OCI-LY3 (cell line): ENCODE measurements around the gene MAN2A1.

Experiments used
- H2AFZ ChIP-seq: fragments of 200-600, 300-600 bp; shearing (Covaris generic); 2 replicates; pipeline ENCODE4 v1.6.0; 2014; ENCODE audit warnings: antibody characterized with exemption, low read depth, low read length
- H3K27ac ChIP-seq: fragments of 200-600, 300-600 bp; sonication (generic); 2 replicates; pipeline ENCODE4 v1.5.1; 2014; ENCODE audit warnings: mild to moderate bottlenecking, low read length, moderate library complexity, mixed read lengths
- H3K27me3 ChIP-seq: fragments of 200-600, 300-600 bp; sonication (generic); 2 replicates; pipeline ENCODE4 v1.6.1; 2014; ENCODE audit warnings: low read depth, low read length, mixed read lengths
- H3K36me3 ChIP-seq: fragments of 200-600, 300-600 bp; sonication (generic); replicated peaks from 2 replicates; pipeline ENCODE3; 2014; ENCODE audit warnings: low read depth, low read length, mixed read lengths
- H3K4me1 ChIP-seq: fragments of 300-600, 200-600 bp; sonication (generic); 2 replicates; pipeline ENCODE4 v1.6.1; 2014; ENCODE audit warnings: low read length, mixed read lengths
- H3K4me2 ChIP-seq: fragments of 200-600, 300-600 bp; sonication (generic); 2 replicates; pipeline ENCODE4 v1.6.1; 2014; ENCODE audit warnings: low read length, mixed read lengths
- H3K4me3 ChIP-seq: fragments of 300-600, 200-600 bp; sonication (generic); 2 replicates; pipeline ENCODE4 v1.5.1; 2014; ENCODE audit warnings: antibody characterized with exemption, mild to moderate bottlenecking, low read length, moderate library complexity
- H3K79me2 ChIP-seq: fragments of 300-600, 200-600 bp; shearing (Covaris generic); 2 replicates; pipeline ENCODE4 v1.6.1; 2014; ENCODE audit warnings: mild to moderate bottlenecking, low read length, mixed read lengths
- H3K9ac ChIP-seq: fragments of 300-600, 200-600 bp; shearing (Covaris generic); 2 replicates; pipeline ENCODE4 v1.6.0; 2014; ENCODE audit warnings: mild to moderate bottlenecking, low read length, moderate library complexity
- H3K9me3 ChIP-seq: fragments of 200-600, 300-600 bp; shearing (Covaris generic); 2 replicates; pipeline ENCODE4 v1.6.1; 2014; ENCODE audit warnings: low read length, mixed read lengths; ENCODE audit not compliant: insufficient read depth
- H4K20me1 ChIP-seq: fragments of 200-600, 300-600 bp; sonication (generic); 2 replicates; pipeline ENCODE4 v1.6.1; 2016; ENCODE audit warnings: low read length, mixed read lengths; ENCODE audit not compliant: insufficient read depth
- EZH2phosphoT487 ChIP-seq: fragments of 200-600 bp; shearing (Covaris generic); IDR thresholded peaks from 2 replicates; pipeline ENCODE4 v1.6.1; 2018; ENCODE audit warnings: antibody characterized with exemption, mixed run types, low read depth
- TF ChIP-seq, protein P1 (sequence below): fragments of 200-600, 300-600 bp; sonication (generic); IDR thresholded peaks from 2 replicates; pipeline ENCODE4 v1.5.1; 2014; ENCODE audit warnings: antibody characterized with exemption, low read length, low read depth

Gene MAN2A1

DNA sequence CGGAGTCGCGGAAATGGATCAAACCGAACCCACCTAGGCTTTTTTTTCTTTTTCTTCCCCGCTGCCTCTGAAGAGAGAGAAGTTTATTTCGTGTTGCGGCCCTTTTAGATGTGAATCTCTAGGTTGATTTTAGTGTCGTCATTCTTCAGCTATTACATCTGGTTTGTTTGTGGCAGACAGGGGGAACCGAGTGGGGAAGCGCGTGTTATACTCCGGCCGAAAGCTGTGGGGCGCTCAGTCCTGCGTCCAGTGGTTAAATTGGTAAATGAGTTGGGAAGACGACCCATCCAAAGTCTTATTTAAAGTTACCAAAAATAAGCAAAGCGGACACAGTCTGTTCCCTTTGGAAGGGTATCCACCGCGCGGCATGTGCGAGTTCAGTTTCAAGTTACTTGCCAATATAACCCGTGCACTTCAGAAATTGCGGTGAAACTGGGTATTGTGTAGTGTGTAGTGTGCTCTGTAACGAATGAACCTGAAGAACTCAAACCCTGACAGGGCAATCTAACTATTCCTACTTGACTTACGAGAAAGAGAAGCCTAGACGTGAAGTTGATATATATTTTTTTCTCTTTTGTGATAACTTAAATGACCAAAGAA is 1.3 kb downstream of the MAN2A1 start:
- Histone ChIP-seq H3K4me2 (peak overlapping the region; percentile 90), H4K20me1 (peaks cover 4% of the 10 kb centered on the region; the same call in 1 of the 2 replicates), H3K9me3 (peaks cover 9% of the 10 kb centered on the region; the same call in 1 of the 2 replicates), H2AFZ (peak overlapping the region; percentile 65; the same call in 1 of the 2 replicates), H3K79me2 (peaks cover 57% of the 10 kb centered on the region), H3K9ac (peak overlapping the region; percentile 95), H3K4me1 (peaks cover 38% of the 10 kb centered on the region), H3K4me3 (peak overlapping the region; percentile 99), H3K36me3 (no peaks in the 10 kb centered on the region), H3K27ac (peak overlapping the region; percentile 100), H3K27me3 (no peaks in the 10 kb centered on the region)
- no peak for TF ChIP-seq EZH2phosphoT487
- TF ChIP-seq, protein P1, sequence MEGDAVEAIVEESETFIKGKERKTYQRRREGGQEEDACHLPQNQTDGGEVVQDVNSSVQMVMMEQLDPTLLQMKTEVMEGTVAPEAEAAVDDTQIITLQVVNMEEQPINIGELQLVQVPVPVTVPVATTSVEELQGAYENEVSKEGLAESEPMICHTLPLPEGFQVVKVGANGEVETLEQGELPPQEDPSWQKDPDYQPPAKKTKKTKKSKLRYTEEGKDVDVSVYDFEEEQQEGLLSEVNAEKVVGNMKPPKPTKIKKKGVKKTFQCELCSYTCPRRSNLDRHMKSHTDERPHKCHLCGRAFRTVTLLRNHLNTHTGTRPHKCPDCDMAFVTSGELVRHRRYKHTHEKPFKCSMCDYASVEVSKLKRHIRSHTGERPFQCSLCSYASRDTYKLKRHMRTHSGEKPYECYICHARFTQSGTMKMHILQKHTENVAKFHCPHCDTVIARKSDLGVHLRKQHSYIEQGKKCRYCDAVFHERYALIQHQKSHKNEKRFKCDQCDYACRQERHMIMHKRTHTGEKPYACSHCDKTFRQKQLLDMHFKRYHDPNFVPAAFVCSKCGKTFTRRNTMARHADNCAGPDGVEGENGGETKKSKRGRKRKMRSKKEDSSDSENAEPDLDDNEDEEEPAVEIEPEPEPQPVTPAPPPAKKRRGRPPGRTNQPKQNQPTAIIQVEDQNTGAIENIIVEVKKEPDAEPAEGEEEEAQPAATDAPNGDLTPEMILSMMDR: peak; percentile 68

DNA sequence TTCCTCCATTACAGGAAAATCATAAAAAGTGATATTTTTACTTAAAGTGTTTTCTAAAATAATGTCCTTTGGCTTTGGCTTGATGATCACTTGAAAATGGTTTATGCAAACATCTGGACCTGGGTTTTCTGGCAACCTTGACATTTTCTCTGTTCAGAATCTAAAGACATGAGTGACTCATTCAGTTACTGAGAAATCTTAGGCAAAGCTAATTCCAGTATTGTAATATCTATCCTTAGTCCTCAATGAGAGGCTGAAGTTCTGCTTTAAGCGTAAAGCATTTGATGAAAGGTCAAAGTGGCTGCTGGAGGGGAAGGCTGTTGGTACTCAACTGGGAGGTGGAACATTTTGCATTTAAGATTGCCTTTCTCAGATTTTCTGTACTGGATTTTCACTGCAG is 2.3 kb downstream of the MAN2A1 start:
- peaks cover 46% of the 10 kb centered on the region for H3K4me1 ChIP-seq
- no peak for TF ChIP-seq EZH2phosphoT487
- TF ChIP-seq, protein P1: no peak
- H4K20me1 ChIP-seq: peaks cover 6% of the 10 kb centered on the region; the same call in 1 of the 2 replicates
- H2AFZ ChIP-seq: no peak overlapping the region
- peaks cover 9% of the 10 kb centered on the region; the same call in 1 of the 2 replicates for H3K9me3 ChIP-seq
- peak overlapping the region; percentile 95 for H3K9ac ChIP-seq
- peak overlapping the region; percentile 90 for H3K4me2 ChIP-seq
- peak overlapping the region; percentile 100 for H3K27ac ChIP-seq
- peaks cover 66% of the 10 kb centered on the region for H3K79me2 ChIP-seq
- H3K4me3 ChIP-seq: peak overlapping the region; percentile 99
- no peaks in the 10 kb centered on the region for H3K27me3 ChIP-seq
- no peaks in the 10 kb centered on the region for H3K36me3 ChIP-seq

DNA sequence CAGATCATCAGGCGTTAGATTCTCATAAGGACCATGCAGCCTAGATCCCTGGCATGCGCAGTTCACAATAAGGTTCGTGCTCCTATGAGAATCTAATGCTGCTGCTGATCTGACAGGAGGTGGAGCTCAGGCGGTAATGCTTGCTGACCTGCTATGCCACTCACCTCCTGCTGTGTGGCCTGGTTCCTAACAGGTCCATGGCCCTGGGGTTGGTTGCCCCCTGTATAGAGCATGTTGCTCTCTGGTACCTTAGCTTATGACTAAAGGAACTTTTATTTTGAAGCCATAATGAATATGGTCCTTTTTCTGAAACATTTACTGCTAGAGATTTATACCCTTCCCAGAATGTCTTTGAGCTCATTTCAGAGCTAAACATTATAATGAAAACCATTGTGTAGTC is 3.1 kb downstream of the MAN2A1 start:
- H3K9ac ChIP-seq: peak overlapping the region; percentile 70
- H3K27ac ChIP-seq: peak overlapping the region; percentile 100
- peaks cover 55% of the 10 kb centered on the region for H3K4me1 ChIP-seq
- H4K20me1 ChIP-seq: peaks cover 8% of the 10 kb centered on the region; the same call in 1 of the 2 replicates
- peaks cover 9% of the 10 kb centered on the region; the same call in 1 of the 2 replicates for H3K9me3 ChIP-seq
- peak overlapping the region; percentile 99 for H3K4me3 ChIP-seq
- H3K79me2 ChIP-seq: peaks cover 75% of the 10 kb centered on the region
- no peaks in the 10 kb centered on the region for H3K27me3 ChIP-seq
- no peaks in the 10 kb centered on the region for H3K36me3 ChIP-seq
- peak overlapping the region; percentile 90 for H3K4me2 ChIP-seq
- TF ChIP-seq EZH2phosphoT487: no peak
- TF ChIP-seq, protein P1: no peak
- no peak overlapping the region for H2AFZ ChIP-seq

DNA sequence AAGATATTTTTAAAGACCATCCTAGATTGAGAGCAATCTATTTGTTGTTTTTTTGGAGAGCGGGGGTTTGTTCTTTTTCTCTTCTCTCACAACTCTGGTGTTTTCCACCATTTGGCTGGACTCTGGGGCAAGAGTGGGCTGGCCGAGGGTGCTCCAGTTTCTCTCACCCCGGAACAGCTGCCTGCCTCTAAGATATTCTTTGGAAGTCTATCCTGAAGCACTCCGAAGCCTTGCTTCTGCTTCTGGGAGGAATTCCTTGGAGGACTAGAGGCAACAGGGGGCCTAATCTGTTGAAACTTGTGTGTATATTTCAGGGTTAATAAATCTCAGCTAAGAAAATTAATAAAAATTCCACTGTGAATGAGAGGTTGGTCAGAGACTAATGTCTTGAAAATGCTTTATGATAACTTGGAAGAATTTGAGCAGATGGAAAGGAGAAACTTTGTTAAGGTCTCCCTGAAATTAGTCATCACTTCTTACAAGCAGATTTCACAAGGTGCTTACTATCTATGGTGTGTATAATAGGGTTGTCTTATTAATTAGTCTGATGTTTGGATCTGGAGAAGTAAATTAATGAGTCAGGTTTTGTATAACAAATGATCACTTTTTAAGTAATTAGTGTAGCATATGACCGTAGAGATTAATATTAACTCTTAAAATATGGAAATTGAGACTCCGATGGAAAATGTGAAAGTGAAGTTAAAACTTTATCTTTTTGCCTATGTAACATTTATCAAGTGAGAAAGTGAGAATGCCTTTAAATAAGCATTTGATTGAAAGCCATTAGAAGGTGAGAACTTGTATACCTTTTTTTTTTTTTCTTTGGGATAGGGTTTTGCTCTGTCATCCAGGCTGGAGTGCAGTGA is 4.0 kb downstream of the MAN2A1 start:
- TF ChIP-seq, protein P1: no peak
- no peak for TF ChIP-seq EZH2phosphoT487
- Histone ChIP-seq H2AFZ (no peak overlapping the region), H3K4me1 (peaks cover 62% of the 10 kb centered on the region), H3K4me2 (peak overlapping the region; percentile 90), H3K4me3 (peak overlapping the region; percentile 99), H3K36me3 (no peaks in the 10 kb centered on the region), H3K27ac (peak overlapping the region; percentile 100), H4K20me1 (peaks cover 8% of the 10 kb centered on the region), H3K9ac (peak overlapping the region; percentile 70), H3K79me2 (peaks cover 84% of the 10 kb centered on the region), H3K27me3 (no peaks in the 10 kb centered on the region), H3K9me3 (no peaks in the 10 kb centered on the region)
